Hepatocyte (in vitro differentiated cells): ENCODE data around the gene SCARF2. TPM values are rescaled to one million over a fixed set of nuclear protein-coding genes. Genes with fewer than 3 reads are reported as not detected.
"Not testable (repeated sequence)": the region's sequence is repeated elsewhere in the genome, so short reads cannot be mapped to it uniquely, and the experiment has no call there.

Source experiments
- DNase-seq: peaks from one replicate; pipeline ENCODE4 v3.0.0-alpha.2; 2016; ENCODE audit warnings: low spot score
- H2AFZ ChIP-seq: fragments of 200-600 bp; sonication (generic); 2 replicates; pipeline ENCODE4 v1.6.0; 2016; ENCODE audit warnings: antibody characterized with exemption, mild to moderate bottlenecking
- H3K27ac ChIP-seq: fragments of 200-600 bp; sonication (generic); 2 replicates; pipeline ENCODE4 v1.5.1; 2016; ENCODE audit warnings: mild to moderate bottlenecking
- H3K27me3 ChIP-seq: fragments of 200-600 bp; sonication (generic); 2 replicates; pipeline ENCODE4 v1.6.1; 2016
- H3K36me3 ChIP-seq: fragments of 200-600 bp; sonication (generic); replicated peaks from 2 replicates; pipeline ENCODE4 v1.5.1; 2016; ENCODE audit warnings: low read depth; ENCODE audit not compliant: insufficient read depth
- H3K4me1 ChIP-seq: fragments of 200-600 bp; sonication (generic); 2 replicates; pipeline ENCODE4 v1.5.1; 2016; ENCODE audit warnings: mild to moderate bottlenecking, moderate library complexity; ENCODE audit not compliant: insufficient read depth
- H3K4me2 ChIP-seq: fragments of 200-600 bp; sonication (generic); 2 replicates; pipeline ENCODE4 v1.6.0; 2016
- H3K4me3 ChIP-seq: fragments of 200-600 bp; sonication (generic); 2 replicates; pipeline ENCODE4 v1.5.1; 2016; ENCODE audit warnings: mild to moderate bottlenecking
- H3K79me2 ChIP-seq: fragments of 200-600 bp; sonication (generic); 2 replicates; pipeline ENCODE4 v1.6.0; 2017; ENCODE audit warnings: mild to moderate bottlenecking
- H3K9me2 ChIP-seq: fragments of 200-600 bp; sonication (generic); replicated peaks from 2 replicates; pipeline ENCODE4 v1.6.0; 2017; ENCODE audit warnings: mild to moderate bottlenecking; ENCODE audit not compliant: insufficient read depth
- H3K9me3 ChIP-seq: fragments of 200-600 bp; sonication (generic); 2 replicates; pipeline ENCODE4 v1.5.1; 2016; ENCODE audit warnings: low read depth, mild to moderate bottlenecking
- H4K20me1 ChIP-seq: fragments of 200-600 bp; sonication (generic); 2 replicates; pipeline ENCODE4 v1.6.0; 2016; ENCODE audit warnings: mild to moderate bottlenecking; ENCODE audit not compliant: insufficient read depth, poor library complexity, severe bottlenecking
- EZH2 ChIP-seq: fragments of 200-600 bp; sonication (generic); IDR thresholded peaks from 2 replicates; pipeline ENCODE4 v1.6.1; 2016; ENCODE audit warnings: antibody characterized with exemption, mild to moderate bottlenecking, borderline replicate concordance
- EZH2phosphoT487 ChIP-seq: fragments of 200-600 bp; sonication (generic); IDR thresholded peaks from one replicate; pipeline ENCODE4 v1.6.1; 2018; ENCODE audit warnings: antibody characterized with exemption, mild to moderate bottlenecking, low read depth, moderate library complexity; ENCODE audit not compliant: unreplicated experiment, severe bottlenecking
- WGBS: methylation state at CpG from one replicate; pipeline ENCODE4 v1.1.6; 2016; ENCODE audit warnings: low lambda C conversion rate; ENCODE audit errors: missing lambda C conversion rate; 5-methylcytosine and 5-hydroxymethylcytosine counted together
- polyA plus RNA-seq: library from polyadenylated mRNA; unstranded; fragments of >200 nt; fragmentation: Nextera tagmentation; extraction: Ambion mirVana; gene quantifications from 2 replicates; pipeline ENCODE4 v1.2.1, GENCODE V29; 2016
- total RNA-seq: library from RNA; depleted of rRNA; stranded (reverse); fragments of >200 nt; gene quantifications from 2 replicates; pipeline ENCODE4 v1.2.3, GENCODE V29; 2014
- TF ChIP-seq, protein P1 (sequence below): fragments of 200-600 bp; sonication (generic); IDR thresholded peaks from 2 replicates; pipeline ENCODE4 v1.5.1; 2016; ENCODE audit warnings: antibody characterized with exemption, mild to moderate bottlenecking; ENCODE audit not compliant: poor library complexity

SCARF2 gene
- total and polyA plus RNA-seq, 2 experiments from 2014 or later = 19.3 to 35.2 TPM

DNA sequence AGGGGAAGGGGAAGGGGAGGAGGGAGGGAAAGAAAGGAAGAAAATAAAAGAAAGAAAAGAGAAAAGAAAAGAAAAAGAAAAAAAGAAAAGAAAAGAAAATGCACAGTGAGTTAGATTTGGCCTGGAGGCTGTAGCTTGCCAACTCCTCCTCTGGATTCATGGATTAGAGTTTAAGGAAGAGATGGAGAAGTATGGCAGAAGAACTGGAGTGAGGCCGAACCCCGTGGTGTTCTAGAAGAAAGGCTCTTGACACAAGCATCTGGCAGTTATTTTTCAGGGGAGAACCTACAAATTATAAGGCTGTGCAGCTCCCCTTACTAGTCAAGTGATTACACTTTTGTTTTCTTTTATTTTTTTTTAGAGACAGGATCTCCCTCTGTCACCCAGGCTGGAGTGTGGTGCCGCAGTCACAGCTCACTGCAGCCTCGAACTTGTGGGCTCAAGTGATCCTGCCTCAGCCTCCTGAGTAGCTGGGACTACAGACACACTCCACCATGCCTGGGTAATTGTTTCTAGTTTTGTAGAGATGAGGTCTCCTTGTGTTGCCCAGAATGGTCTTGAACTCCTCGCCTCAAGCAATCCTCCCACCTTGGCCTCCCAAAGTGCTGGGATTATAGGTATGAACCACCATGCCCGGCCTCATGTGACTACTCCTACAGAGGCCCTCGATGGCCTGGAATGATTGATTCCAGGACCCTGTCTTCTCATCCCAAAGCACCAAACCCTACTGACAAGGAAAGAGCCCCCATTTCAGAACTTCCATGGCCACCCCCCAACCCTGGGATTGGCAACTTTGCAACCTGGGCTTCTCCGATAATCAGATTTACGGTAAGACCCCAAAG, 24.2 kb downstream of the SCARF2 start:
- H3K4me3 ChIP-seq = no peak overlapping the region
- WGBS = 95% methylated on average over 9 of the region's 9 CpGs
- H3K4me1 ChIP-seq = peaks cover 1% of the 10 kb centered on the region
- H3K36me3 ChIP-seq = no peaks in the 10 kb centered on the region
- no peak overlapping the region for H2AFZ ChIP-seq
- no peaks in the 10 kb centered on the region for H3K9me2 ChIP-seq
- H3K27ac ChIP-seq = no peak overlapping the region
- no peaks in the 10 kb centered on the region for H3K27me3 ChIP-seq
- DNase-seq = no peak
- H3K79me2 ChIP-seq = no peaks in the 10 kb centered on the region
- no peaks in the 10 kb centered on the region for H3K9me3 ChIP-seq
- H4K20me1 ChIP-seq = no peaks in the 10 kb centered on the region
- H3K4me2 ChIP-seq = no peak overlapping the region
- TF ChIP-seq, protein P1, sequence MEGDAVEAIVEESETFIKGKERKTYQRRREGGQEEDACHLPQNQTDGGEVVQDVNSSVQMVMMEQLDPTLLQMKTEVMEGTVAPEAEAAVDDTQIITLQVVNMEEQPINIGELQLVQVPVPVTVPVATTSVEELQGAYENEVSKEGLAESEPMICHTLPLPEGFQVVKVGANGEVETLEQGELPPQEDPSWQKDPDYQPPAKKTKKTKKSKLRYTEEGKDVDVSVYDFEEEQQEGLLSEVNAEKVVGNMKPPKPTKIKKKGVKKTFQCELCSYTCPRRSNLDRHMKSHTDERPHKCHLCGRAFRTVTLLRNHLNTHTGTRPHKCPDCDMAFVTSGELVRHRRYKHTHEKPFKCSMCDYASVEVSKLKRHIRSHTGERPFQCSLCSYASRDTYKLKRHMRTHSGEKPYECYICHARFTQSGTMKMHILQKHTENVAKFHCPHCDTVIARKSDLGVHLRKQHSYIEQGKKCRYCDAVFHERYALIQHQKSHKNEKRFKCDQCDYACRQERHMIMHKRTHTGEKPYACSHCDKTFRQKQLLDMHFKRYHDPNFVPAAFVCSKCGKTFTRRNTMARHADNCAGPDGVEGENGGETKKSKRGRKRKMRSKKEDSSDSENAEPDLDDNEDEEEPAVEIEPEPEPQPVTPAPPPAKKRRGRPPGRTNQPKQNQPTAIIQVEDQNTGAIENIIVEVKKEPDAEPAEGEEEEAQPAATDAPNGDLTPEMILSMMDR = no peak
- no peak for TF ChIP-seq EZH2
- no peak for TF ChIP-seq EZH2phosphoT487

DNA sequence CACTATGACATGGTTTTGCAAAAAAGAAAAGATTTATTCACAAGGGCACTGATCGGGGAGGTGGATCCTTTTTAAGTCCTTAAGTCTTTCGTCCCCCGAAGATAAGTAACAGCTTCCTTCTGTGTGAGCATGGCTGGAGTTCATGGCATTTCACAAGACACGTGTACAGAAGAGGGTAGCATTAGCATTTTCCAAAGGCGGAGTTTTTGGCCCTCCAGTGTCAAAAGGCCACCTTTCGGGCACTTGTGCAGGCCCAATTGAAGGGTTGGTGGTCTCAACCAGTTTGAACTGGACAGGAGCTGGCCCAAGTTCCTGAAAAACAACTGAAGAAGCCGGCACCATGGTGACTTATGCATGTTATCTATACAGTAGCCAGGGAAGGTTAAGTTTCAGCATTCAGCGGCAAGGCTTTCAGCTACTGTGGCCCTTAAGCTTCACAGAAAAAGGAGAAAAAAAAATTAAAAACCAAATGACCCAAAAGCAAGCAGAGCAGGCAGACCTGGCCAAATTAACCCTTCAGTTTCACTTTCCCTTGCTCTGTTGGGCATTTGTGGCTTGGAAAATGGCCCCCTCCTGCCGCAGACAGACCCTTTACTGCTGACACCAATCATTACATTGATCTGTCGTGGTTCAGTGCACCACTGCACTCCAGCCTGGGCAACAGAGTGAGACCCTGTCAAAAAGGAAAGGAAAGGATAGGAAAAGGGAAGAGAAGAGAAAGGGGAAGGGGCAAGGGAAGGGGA, 25.0 kb downstream of the SCARF2 start:
- DNase-seq = no peak
- no peak overlapping the region for H3K4me2 ChIP-seq
- no peaks in the 10 kb centered on the region for H3K27me3 ChIP-seq
- no peaks in the 10 kb centered on the region for H3K36me3 ChIP-seq
- no peaks in the 10 kb centered on the region for H3K9me3 ChIP-seq
- no peaks in the 10 kb centered on the region for H3K79me2 ChIP-seq
- no peaks in the 10 kb centered on the region for H3K9me2 ChIP-seq
- WGBS = 76% methylated on average over 10 of the region's 10 CpGs
- no peaks in the 10 kb centered on the region for H4K20me1 ChIP-seq
- no peak overlapping the region for H3K27ac ChIP-seq
- H2AFZ ChIP-seq = no peak overlapping the region
- no peak overlapping the region for H3K4me3 ChIP-seq
- H3K4me1 ChIP-seq = no peaks in the 10 kb centered on the region
- no peak for TF ChIP-seq EZH2
- no peak for TF ChIP-seq EZH2phosphoT487
- TF ChIP-seq, protein P1 = no peak

DNA sequence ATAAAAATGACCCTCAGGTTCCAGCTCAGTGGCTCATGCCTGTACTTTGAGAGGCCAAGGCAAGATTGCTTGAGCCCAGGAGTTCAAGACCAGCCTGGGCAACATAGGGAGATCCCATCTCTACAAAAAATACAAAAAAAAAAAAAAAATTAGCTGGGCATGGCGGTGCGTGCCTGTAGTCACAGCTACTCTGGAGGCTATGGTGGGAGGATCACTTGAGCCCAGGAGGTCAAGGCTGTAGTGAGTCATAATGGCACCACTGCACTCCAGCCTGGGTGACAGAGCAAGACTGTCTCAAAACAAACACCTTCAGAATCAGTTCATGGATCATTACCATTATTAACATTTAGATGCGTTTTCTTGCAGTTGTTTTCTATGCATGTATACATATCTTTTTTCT, 28.2 kb downstream of the SCARF2 start:
- H3K4me1 ChIP-seq, H3K27me3 ChIP-seq, H4K20me1 ChIP-seq, H2AFZ ChIP-seq, H3K4me3 ChIP-seq, H3K36me3 ChIP-seq, H3K9me3 ChIP-seq, DNase-seq, H3K9me2 ChIP-seq, H3K79me2 ChIP-seq, H3K27ac ChIP-seq, H3K4me2 ChIP-seq: not testable (repeated sequence)
- 96% methylated on average over 3 of the region's 3 CpGs for WGBS

DNA sequence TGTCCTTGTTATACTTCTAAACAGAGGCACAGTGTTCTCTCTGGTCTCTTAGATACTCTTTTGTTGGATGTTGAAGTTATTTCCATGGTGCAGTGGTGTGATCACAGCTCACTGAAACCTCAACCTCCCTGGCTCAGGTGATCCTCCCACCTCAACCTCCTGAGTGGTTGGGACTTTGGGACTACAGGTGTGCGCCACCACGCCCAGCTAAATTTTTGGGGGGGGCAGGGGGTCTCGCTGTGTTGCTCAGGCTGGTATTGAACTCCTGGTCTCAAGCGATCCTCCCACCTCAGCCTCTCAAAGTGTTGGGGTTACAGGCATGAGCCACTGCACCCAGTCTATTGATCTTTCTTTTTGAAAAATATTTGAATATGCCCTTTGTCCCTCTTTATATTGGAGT, 28.7 kb downstream of the SCARF2 start:
- Histone ChIP-seq H3K9me2 (no peaks in the 10 kb centered on the region), H3K9me3 (no peaks in the 10 kb centered on the region), H3K4me2 (no peak overlapping the region), H3K79me2 (no peaks in the 10 kb centered on the region), H3K4me3 (no peak overlapping the region), H3K27me3 (no peaks in the 10 kb centered on the region), H3K36me3 (no peaks in the 10 kb centered on the region), H3K4me1 (no peaks in the 10 kb centered on the region), H3K27ac (no peak overlapping the region), H2AFZ (no peak overlapping the region), H4K20me1 (no peaks in the 10 kb centered on the region)
- DNase-seq = no peak
- WGBS = 98% methylated on average over 4 of the region's 4 CpGs
- TF ChIP-seq, protein P1 = no peak
- TF ChIP-seq EZH2phosphoT487 (no peak), EZH2 (no peak)
